Stimulated activated CD8-positive, alpha-beta memory T cell treated with anti-CD3 and anti-CD28 coated beads, Interleukin-4, amount 100 ng/mL, for 1 hour (primary cell): ENCODE measurements around the gene SERPINB2.

Experiments used
- DNase-seq, 2 donors: peaks; one replicate each; pipeline ENCODE4 v3.0.0-alpha.2; 2020; ENCODE audit warnings: low read depth in 2 of 2, low spot score in 1 of 2

The SERPINB2 gene

GRCh38 chr18:63887424-63887823, at the start of gene SERPINB2:
TSS of gene SERPINB2 (plus strand) at chr18:63887705. CDS start at chr18:63891445, 3,740 bp downstream.
- DNase-seq, result no peak

- no peak for DNase-seq
These were observed 44.5 kb upstream of the SERPINB2 start for GRCh38 chr18:63843008-63843407.

GRCh38 chr18:63844254-63844653, 43.3 kb upstream of the SERPINB2 start:
- no peak for DNase-seq

GRCh38 chr18:63848159-63848558, 39.3 kb upstream of the SERPINB2 start:
- no peak for DNase-seq

- DNase-seq, result no peak
These were observed 37.5 kb upstream of the SERPINB2 start for GRCh38 chr18:63850020-63850419.

- DNase-seq, result no peak
These were observed 36.9 kb upstream of the SERPINB2 start for GRCh38 chr18:63850636-63851035.

GRCh38 chr18:63858456-63858855, 29.0 kb upstream of the SERPINB2 start:
- no peak for DNase-seq

GRCh38 chr18:63859781-63860475, 27.6 kb upstream of the SERPINB2 start:
- no peak for DNase-seq

GRCh38 chr18:63860531-63860930, 27.0 kb upstream of the SERPINB2 start:
- no peak for DNase-seq

- no peak for DNase-seq
These were observed 20.0 kb upstream of the SERPINB2 start for GRCh38 chr18:63867368-63868125.

- no peak for DNase-seq
These were observed 19.0 kb upstream of the SERPINB2 start for GRCh38 chr18:63868546-63868945.

GRCh38 chr18:63869374-63869773, 18.1 kb upstream of the SERPINB2 start:
- no peak for DNase-seq

GRCh38 chr18:63869851-63870250, 17.7 kb upstream of the SERPINB2 start:
- no peak for DNase-seq

- DNase-seq, result no peak
These were observed 15.7 kb upstream of the SERPINB2 start for GRCh38 chr18:63871836-63872235.

GRCh38 chr18:63872586-63872985, 14.9 kb upstream of the SERPINB2 start:
- DNase-seq, result no peak

GRCh38 chr18:63878343-63878742, 9.2 kb upstream of the SERPINB2 start:
- DNase-seq, result no peak

GRCh38 chr18:63878925-63879324, 8.6 kb upstream of the SERPINB2 start:
- DNase-seq, result no peak

- DNase-seq, result no peak
These were observed 7.8 kb upstream of the SERPINB2 start for GRCh38 chr18:63879709-63880108.

- no peak for DNase-seq
These were observed 5.7 kb upstream of the SERPINB2 start for GRCh38 chr18:63881851-63882250.

- DNase-seq, result no peak
These were observed 5.0 kb upstream of the SERPINB2 start for GRCh38 chr18:63882333-63883141.

GRCh38 chr18:63883617-63884016, 3.9 kb upstream of the SERPINB2 start:
- no peak for DNase-seq
